Measurements from ENCODE around the gene SIVA1. TPM values are rescaled to one million over a fixed set of nuclear protein-coding genes. Genes with fewer than 3 reads are reported as not detected.
A peak's percentile ranks its signal among the peaks of the same experiment; 100 is the strongest.

The SIVA1 gene
- total and polyA plus RNA-seq, 7 donors: 55.8 to 233 (median 105) TPM

- ATAC-seq (no peak), DNase-seq (peak in 1 of 2 donors; percentile 73)
- H3K4me1 ChIP-seq: peaks cover 39% of the 10 kb centered on the region
- 43 to 51% (median 44%) methylated on average over 14 to 18 of the region's 18 CpGs for WGBS, 3 donors
- H3K36me3 ChIP-seq (ENCODE audit: insufficient read depth in 1 of 2, low read depth in 1 of 2): no peaks in the 10 kb centered on the region
- no peaks in the 10 kb centered on the region for H3K27me3 ChIP-seq (ENCODE audit: insufficient read depth in 3 of 3, low read length in 2 of 3)
- no peak overlapping the region for H3K4me3 ChIP-seq
- peak overlapping the region; percentile 88 for H3K27ac ChIP-seq
- intact Hi-C loops (cut with DNase I): loop anchor here in 1 of 2 donors (5.0 kb wide), 1 partner anchor 40 kb away; no protein-coding TSS in a partner anchor
- TF ChIP-seq, protein P1, sequence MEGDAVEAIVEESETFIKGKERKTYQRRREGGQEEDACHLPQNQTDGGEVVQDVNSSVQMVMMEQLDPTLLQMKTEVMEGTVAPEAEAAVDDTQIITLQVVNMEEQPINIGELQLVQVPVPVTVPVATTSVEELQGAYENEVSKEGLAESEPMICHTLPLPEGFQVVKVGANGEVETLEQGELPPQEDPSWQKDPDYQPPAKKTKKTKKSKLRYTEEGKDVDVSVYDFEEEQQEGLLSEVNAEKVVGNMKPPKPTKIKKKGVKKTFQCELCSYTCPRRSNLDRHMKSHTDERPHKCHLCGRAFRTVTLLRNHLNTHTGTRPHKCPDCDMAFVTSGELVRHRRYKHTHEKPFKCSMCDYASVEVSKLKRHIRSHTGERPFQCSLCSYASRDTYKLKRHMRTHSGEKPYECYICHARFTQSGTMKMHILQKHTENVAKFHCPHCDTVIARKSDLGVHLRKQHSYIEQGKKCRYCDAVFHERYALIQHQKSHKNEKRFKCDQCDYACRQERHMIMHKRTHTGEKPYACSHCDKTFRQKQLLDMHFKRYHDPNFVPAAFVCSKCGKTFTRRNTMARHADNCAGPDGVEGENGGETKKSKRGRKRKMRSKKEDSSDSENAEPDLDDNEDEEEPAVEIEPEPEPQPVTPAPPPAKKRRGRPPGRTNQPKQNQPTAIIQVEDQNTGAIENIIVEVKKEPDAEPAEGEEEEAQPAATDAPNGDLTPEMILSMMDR (IDR thresholded peaks at IDR 0.05): no peak
- H3K9me3 ChIP-seq: no peaks in the 10 kb centered on the region
Measured at GRCh38 chr14:104797115-104798044, 44.4 kb downstream of the SIVA1 start.

DNA sequence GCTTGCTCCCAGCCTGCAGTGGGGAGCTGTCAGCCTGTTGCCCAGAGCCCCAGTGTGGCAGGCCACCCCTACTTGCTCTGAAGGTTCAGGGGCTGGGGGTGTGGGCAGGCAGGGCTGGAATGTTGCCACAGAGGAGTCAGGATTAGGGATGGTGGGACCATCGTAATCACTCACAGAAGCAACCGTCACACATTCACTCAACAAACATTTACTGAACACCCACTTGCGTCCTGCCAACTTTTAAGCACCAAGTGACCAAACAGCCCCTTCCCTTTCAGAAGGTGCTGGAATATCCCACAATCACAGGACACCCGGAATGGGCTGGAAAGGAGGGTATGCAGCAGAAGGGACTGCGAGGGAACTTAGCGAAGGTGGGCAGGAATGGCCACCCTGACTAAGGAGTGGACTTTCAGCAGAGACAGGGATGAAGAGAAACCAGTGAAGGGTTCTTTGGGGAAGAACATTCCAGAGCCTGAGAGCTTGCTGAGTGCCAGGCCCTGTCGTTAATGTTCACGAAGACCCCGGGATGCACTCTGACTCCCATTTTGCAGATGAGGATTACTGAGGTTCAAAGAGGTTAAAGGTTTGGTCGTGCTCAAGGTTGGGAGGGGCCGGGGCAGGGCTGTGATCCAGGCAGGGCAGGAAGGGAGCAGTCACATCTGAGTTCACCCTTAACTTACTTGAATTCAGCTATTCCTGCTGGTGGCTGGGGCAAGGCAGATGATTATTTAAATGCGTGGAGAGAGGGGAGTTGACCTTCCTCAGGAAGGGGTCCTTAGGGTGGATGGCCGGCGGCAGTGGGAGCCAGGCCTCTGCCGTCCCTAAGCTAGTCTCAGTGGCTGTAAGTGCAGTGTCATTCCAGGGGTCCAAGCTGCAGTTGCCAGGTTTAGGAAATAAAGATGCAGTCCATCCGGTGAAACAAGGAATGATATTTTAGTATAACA, 45.6 kb downstream of the SIVA1 start:
- intact Hi-C loops (cut with DNase I): loop anchor here in 1 of 2 donors (5.0 kb wide), 1 partner anchor 41 kb away; no protein-coding TSS in a partner anchor
- DNase-seq: no peak
- peaks cover 38% of the 10 kb centered on the region for H3K4me1 ChIP-seq
- H3K4me3 ChIP-seq: no peak overlapping the region
- H3K27me3 ChIP-seq (ENCODE audit: insufficient read depth in 3 of 3, low read length in 2 of 3): no peaks in the 10 kb centered on the region
- WGBS, 3 donors: 69 to 74% (median 71%) methylated on average over 16 of the region's 16 CpGs
- ATAC-seq: no peak
- H3K27ac ChIP-seq: peak overlapping the region; percentile 88
- H3K9me3 ChIP-seq: no peaks in the 10 kb centered on the region
- no peaks in the 10 kb centered on the region for H3K36me3 ChIP-seq (ENCODE audit: insufficient read depth in 1 of 2, low read depth in 1 of 2)
- TF ChIP-seq, protein P1 (IDR thresholded peaks at IDR 0.05): no peak

DNA sequence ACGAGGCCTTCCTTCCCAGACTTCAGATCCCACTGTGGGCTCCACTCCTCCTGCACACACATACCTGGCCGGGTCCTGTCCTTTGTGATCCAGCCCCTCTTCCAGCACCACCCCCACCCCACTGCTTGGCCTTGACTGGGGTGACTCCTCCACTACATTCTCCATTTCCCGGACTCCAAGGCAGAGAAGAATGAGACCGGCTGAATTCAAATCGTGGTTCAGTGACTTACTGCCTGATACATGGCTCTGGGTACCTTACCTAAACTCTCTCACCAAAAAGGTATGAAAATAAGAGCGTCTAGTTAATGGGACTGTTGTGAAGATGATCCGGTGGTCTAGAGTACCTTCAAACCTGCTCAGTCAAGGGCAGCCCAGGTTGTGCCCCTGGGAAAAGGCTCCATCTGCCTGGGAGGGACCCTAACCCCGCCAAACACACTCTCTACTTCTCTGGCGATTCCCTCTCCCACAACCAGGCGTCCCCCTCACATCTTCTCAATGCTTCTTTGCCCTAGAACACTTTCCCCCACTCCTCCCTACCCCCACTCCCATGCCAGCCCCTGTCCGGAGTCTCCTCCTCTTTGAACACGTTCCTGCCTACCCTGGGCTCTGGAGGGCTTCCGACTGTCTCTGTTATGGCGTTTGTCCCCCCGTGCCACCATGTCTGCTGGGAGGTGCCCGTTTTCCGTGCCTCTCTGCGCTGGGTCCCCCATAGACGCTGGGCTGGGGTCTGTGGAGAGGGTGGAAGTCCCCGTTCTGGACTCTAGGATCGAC, 46.5 kb downstream of the SIVA1 start:
- peak in 2 of 4 donors; percentile 8 to 18 for ATAC-seq
- Histone ChIP-seq H3K36me3 (ENCODE audit: insufficient read depth in 1 of 2, low read depth in 1 of 2) (no peaks in the 10 kb centered on the region), H3K4me3 (peak overlapping the region; percentile 79), H3K27ac (peak overlapping the region; percentile 88), H3K4me1 (peaks cover 29% of the 10 kb centered on the region), H3K9me3 (no peaks in the 10 kb centered on the region), H3K27me3 (ENCODE audit: insufficient read depth in 3 of 3, low read length in 2 of 3) (no peaks in the 10 kb centered on the region)
- WGBS, 3 donors: 36 to 46% (median 40%) methylated on average over 21 of the region's 21 CpGs
- intact Hi-C loops (cut with DNase I): loop anchor here in 1 of 2 donors (5.0 kb wide), 1 partner anchor 42 kb away; no protein-coding TSS in a partner anchor
- no peak for DNase-seq
- TF ChIP-seq, protein P1 (IDR thresholded peaks at IDR 0.05): no peak
